SK-N-SH treated with all-trans-retinoic acid at 6 μM for 48 hours (cell line): ENCODE results near the gene TMED4.

Source experiments
- ARNTL ChIP-seq: fragments of 450-650 bp; formaldehyde crosslinking; IDR thresholded peaks from 2 replicates; pipeline ENCODE4 v1.5.0; 2020; ENCODE audit warnings: low read depth, mild to moderate bottlenecking, moderate library complexity, borderline replicate concordance
- CREB5 ChIP-seq: fragments of 250-450 bp; sonication (Bioruptor Pico); IDR thresholded peaks from 2 replicates; pipeline ENCODE4 v1.5.1; 2020; ENCODE audit warnings: low read depth, mild to moderate bottlenecking, moderate library complexity
- CSDC2 ChIP-seq: fragments of 250-450 bp; sonication (Bioruptor Pico); IDR thresholded peaks from 2 replicates; pipeline ENCODE4 v1.5.0; 2020; ENCODE audit warnings: mild to moderate bottlenecking, moderate library complexity
- ESRRG ChIP-seq: fragments of 250-450 bp; sonication (Bioruptor Pico); IDR thresholded peaks from 2 replicates; pipeline ENCODE4 v1.6.1; 2021; ENCODE audit warnings: mild to moderate bottlenecking
- GLIS3 ChIP-seq: fragments of 250-450 bp; sonication (Bioruptor Pico); IDR thresholded peaks from 2 replicates; pipeline ENCODE4 v1.5.0; 2020; ENCODE audit warnings: mild to moderate bottlenecking, moderate library complexity
- PATZ1 ChIP-seq: fragments of 250-450 bp; sonication (Bioruptor Pico); IDR thresholded peaks from 2 replicates; pipeline ENCODE4 v1.8.0; 2020; ENCODE audit warnings: mild to moderate bottlenecking, moderate library complexity, borderline replicate concordance
- POU6F1 ChIP-seq: fragments of 250-450 bp; sonication (Bioruptor Pico); IDR thresholded peaks from 2 replicates; pipeline ENCODE4 v1.8.0; 2021; ENCODE audit warnings: low read depth, mild to moderate bottlenecking, moderate library complexity, borderline replicate concordance
- RARB ChIP-seq: fragments of 250-450 bp; sonication (Bioruptor Pico); IDR thresholded peaks from 2 replicates; pipeline ENCODE4 v1.8.0; 2021; ENCODE audit warnings: mild to moderate bottlenecking, moderate library complexity
- SNAI2 ChIP-seq: fragments of 250-450 bp; sonication (Bioruptor Pico); IDR thresholded peaks from 2 replicates; pipeline ENCODE4 v1.5.0; 2020; ENCODE audit warnings: mild to moderate bottlenecking, moderate library complexity
- TOX ChIP-seq: fragments of 250-450 bp; sonication (Bioruptor Pico); IDR thresholded peaks from 2 replicates; pipeline ENCODE4 v1.8.0; 2021; ENCODE audit warnings: mild to moderate bottlenecking, moderate library complexity, borderline replicate concordance
- ZFP3 ChIP-seq: fragments of 250-450 bp; sonication (Bioruptor Pico); IDR thresholded peaks from 2 replicates; pipeline ENCODE4 v1.5.0; 2020; ENCODE audit warnings: mild to moderate bottlenecking, moderate library complexity
- ZNF565 ChIP-seq: fragments of 450-650 bp; formaldehyde crosslinking; conservative IDR thresholded peaks from 2 replicates; pipeline ENCODE4 v1.5.0; 2020; ENCODE audit warnings: low read depth, mild to moderate bottlenecking, moderate library complexity
- ZNF8 ChIP-seq: fragments of 450-650 bp; formaldehyde crosslinking; IDR thresholded peaks from 2 replicates; pipeline ENCODE4 v1.5.0; 2020; ENCODE audit warnings: mild to moderate bottlenecking, moderate library complexity

GRCh38 chr7:44621034-44621749 lies 39.2 kb upstream of the TMED4 start:
- TF ChIP-seq ZNF8 (CRISPR knock-in tag) = no peak
- TF ChIP-seq ZNF565 (CRISPR knock-in tag) = no peak
- TF ChIP-seq CSDC2 (CRISPR knock-in tag) = no peak
- TF ChIP-seq ESRRG (CRISPR knock-in tag) = no peak
- TF ChIP-seq ARNTL (CRISPR knock-in tag) = no peak
- TF ChIP-seq SNAI2 = no peak
- TF ChIP-seq RARB (CRISPR knock-in tag) = no peak
- no peak for TF ChIP-seq TOX (CRISPR knock-in tag)
- no peak for TF ChIP-seq POU6F1
- no peak for TF ChIP-seq ZFP3
- no peak for TF ChIP-seq PATZ1 (CRISPR knock-in tag)
- no peak for TF ChIP-seq GLIS3 (CRISPR knock-in tag)
- no peak for TF ChIP-seq CREB5 (CRISPR knock-in tag)
